GM19324 (cell line): Measurements from ENCODE around the gene HNRNPM.
"Not testable (repeated sequence)": the region's sequence is repeated elsewhere in the genome, so short reads cannot be mapped to it uniquely, and the experiment has no call there.

Experiments
- ATAC-seq: cut with Tn5 transposase; IDR thresholded peaks from one replicate; pipeline ENCODE4 v1.9.1; 2021; ENCODE audit warnings: mild to moderate bottlenecking, moderate library complexity; ENCODE audit not compliant: unreplicated experiment, low FRiP score

The HNRNPM gene

GRCh38 chr19:8444677-8445487 is at the start of gene HNRNPM:
Gene HNRNPM (plus strand): TSS chr19:8444975. CDS start chr19:8444999, 24 bp downstream.
- ATAC-seq = peak; percentile 93

DNA sequence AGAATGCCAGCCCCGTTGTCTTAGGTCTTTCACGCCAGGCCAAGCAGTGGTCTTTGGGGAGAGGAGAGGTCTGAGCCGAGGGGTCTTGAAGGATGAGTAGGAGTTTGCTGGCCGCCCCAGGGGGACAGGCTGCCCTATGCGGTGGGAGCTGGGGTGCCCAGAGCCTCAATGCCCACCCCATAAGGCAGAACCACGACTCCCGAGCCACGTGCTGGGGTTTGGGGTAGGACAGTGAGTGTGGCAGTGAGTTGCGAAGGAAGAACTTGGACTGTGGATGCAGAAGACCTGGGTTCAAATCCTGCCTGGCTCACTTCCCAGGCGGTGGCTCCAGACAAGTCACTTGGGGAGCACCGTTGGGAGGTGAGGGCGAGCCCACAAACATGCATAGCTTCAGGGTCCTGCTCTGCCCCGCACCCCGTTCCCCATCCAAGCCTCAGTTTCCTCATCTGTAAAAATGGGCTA is 49.1 kb upstream of the HNRNPM start:
- ATAC-seq = no peak

- ATAC-seq = no peak
These were observed 48.6 kb upstream of the HNRNPM start for GRCh38 chr19:8396185-8396562.

GRCh38 chr19:8396563-8397203 is 48.1 kb upstream of the HNRNPM start:
- no peak for ATAC-seq

DNA sequence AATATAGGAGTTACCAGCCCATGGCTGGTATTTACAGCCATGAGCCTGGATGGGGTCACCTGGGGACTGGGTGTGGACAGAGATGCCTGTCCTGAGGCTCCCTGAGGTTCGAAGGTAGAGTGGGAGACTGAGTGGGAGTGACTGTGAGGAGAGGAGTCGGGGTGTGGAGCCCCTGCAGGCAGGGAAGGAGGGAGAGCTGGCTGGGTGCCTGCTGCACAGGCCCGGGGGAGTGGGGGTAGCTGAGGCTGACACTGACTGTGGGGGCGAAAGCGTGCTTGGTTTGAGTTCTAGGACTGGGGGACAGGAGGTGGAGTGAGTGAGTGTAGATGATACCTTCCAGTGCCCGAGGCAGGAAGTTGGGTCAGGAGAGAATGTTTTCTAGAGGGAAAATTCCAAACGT is 47.5 kb upstream of the HNRNPM start:
- no peak for ATAC-seq

- no peak for ATAC-seq
These were observed 46.9 kb upstream of the HNRNPM start for GRCh38 chr19:8397746-8398310.

DNA sequence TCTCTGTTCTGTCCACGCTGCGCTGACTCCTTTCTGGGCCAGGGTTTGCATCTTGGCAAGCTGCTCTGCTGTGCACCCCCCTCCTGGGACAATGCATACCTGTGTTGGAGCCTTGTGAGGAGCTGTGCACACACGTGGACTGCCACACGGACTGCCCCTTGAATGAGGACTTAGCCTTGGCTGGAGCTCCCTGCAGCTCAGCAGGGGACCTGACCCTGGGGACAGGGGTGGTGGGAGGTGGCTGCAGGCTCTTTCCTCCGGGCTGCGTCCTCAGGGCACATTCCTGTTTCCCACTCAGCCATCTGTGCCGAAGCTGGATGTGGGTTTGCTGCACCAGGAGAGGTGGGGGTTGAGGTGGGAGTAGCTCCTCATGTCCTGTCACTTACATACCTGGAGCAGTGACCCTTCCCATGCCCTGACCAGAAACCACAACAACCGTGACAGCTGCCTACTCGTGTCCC is 46.4 kb upstream of the HNRNPM start:
- no peak for ATAC-seq

- no peak for ATAC-seq
These were observed 45.0 kb upstream of the HNRNPM start for GRCh38 chr19:8399681-8400188.

DNA sequence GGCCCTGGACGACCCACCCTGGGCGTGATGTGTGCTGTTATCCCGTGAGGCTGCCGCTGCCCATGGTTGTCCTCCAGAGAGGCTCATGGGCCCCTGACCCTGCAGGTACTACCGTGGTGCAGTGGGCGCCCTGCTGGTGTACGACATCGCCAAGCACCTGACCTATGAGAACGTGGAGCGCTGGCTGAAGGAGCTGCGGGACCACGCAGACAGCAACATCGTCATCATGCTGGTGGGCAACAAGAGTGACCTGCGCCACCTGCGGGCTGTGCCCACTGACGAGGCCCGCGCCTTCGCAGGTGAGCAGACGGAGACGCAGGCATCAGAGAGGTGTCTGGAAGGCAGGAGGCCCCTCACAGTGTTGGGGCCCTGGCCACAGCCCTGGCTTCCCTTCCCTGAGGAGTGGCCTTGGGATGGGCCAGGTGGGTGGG is 42.8 kb upstream of the HNRNPM start:
- no peak for ATAC-seq

GRCh38 chr19:8403098-8403819 is 41.5 kb upstream of the HNRNPM start:
- ATAC-seq = no peak

DNA sequence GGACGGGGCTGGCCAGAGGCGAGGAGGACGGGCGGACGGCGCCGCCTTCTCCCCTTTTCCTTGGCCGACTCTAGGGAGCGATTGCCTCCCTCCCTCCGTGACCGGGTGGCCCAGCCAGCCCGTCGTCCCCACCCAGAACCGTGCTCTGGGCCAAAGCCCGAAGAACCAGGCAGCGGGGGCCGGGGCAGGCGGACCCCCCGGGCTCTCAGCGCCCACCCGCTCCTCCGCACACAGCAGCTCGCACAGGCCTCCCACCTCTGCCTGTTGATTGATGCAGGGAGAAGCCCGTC is 41.0 kb upstream of the HNRNPM start:
- no peak for ATAC-seq

- ATAC-seq = no peak
These were observed 40.2 kb upstream of the HNRNPM start for GRCh38 chr19:8404391-8405151.

DNA sequence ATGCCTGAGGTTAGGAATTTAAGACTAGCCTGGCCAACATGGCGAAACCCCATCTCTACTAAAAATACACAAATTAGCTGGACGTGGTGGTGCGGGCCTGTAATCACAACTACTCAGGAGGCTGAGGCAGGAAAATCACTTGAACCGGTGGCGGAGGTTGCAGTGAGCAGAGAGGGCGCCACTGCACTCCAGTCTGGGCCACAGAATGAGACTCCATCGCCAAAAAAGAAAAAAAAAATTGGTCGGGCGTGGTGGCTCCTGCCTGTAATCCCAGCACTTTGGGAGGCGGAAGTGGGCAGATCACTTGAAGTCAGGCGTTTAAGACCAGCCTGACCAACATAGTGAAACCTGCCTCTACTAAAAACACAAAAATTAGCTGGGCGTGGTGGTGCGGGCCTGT is 34.1 kb upstream of the HNRNPM start:
- ATAC-seq = not testable (repeated sequence)

DNA sequence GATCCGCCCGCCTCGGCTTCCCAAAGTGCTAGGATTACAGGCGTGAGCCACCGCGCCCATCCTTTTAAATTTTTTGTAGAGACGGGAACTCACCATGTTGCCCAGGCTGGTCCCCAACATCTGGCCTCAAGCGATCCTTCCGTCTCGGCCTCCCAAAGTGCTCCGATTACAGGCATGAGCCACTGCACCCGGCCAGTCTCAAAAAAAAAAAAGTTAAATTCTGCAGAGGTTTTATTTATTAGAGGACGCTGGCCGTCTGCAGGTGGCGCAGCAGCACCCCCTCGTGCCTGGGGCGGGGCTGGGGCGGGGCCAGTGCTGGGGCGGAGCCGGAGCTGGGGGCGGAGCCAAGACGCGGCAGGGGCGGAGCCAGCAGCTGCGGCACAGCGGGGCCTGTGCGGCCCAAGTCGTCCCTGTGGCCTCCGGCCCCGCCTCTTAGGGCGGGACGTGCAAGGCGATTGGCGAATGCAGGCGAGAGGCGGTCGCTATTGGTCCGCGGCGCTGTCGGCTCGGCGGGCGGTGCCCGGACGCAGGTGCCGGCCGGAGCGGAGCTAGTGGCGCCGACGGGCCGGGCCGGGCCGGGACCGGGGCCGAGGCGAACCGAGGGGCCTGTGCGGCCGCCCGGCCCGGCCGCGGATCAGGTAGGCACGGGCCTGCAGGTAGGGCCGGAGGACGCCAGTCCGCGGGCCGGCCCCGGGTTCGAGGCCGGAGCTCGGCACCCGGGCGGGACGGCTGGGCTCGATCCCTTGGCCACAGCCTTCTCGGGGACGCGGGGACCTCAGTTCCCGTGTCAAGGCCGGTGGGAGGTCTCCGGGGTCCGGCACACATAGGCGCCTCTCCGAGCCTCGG is 31.8 kb upstream of the HNRNPM start, which contains the start of gene MARCHF2:
TSS of gene MARCHF2 (plus strand) at position 523 of the 846 bp plus-strand sequence. CDS start 8,536 bp downstream, outside the sequence.
- ATAC-seq = peak; percentile 99

DNA sequence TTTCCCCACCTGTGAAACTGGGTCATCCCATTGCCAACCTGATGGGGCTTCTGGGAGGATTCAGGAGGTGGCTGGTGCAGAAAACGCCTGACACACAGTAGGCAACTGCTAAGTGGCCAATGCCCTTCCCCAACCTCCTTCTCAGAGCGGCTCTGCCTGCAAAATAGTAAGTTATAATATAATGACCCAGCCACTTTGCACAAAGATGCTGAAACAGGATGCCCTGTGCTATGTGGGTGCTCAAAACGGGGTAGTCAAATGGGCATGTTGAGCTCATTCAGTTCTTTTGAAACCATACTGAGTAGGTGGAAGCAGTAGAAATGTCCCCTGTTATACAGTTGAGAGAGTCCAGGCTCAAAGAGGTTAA is 31.2 kb upstream of the HNRNPM start:
- ATAC-seq = no peak

GRCh38 chr19:8416796-8417195 is 28.0 kb upstream of the HNRNPM start:
- no peak for ATAC-seq

DNA sequence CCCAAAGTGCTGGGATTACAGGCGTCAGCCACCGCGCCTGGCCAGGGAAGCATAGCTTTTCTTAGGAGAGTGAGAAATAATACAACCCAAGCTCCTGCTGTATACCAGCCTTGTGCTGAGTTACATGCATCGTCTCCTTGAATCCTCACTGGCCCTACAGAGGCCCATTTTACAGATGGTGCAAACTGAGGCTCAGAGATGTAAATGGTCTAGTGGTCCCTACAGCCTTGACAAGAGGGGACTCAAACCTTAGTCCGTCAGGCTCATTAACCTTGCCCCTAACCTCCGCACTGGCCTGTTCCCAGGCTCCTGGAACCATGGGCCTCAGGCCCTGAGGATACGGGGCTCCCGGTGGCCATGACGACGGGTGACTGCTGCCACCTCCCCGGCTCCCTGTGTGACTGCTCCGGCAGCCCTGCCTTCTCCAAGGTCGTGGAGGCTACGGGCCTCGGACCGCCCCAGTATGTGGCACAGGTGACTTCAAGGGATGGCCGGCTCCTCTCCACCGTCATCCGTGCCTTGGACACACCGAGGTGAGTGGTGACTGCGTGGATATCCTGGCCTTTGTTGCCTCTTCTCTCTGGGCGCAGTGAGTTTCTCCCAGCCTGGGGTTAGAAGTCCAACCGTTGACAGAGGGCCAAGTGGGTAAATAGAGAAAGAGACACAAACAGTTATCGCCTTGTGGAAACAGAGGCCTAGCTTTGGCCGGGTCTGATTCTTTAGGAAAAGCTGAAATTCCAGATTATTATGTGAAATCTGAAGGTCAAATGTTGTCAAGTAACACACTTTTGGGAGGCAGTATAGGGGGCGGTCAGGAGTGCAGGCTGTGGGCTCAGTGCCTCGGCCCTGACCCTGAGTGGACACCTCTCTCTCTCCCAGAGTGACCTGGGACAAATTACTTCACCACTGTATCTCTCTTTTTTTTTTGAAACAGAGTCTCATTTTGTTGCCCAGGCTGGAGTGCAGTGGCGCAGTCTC is 23.0 kb upstream of the HNRNPM start:
- ATAC-seq = no peak

DNA sequence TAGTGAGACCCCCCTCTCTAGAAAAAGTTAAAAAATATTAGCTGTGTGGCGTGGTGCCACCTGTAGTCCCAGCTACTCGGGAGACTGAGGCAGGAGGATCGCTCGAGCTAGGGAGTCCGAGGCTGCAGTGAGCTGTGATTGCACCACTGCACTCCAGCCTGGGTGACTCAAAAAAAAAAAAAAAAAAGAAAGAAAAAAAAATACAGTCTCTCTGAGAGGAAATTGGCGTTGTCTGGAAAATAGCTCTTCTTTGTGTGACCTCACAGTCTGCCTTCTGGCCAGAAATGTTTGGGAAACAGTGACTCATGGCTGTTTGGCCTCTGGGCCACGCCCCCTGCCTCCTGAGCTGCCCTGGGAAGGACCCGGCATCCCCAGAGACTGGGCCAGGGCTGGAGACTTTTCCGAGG is 21.0 kb upstream of the HNRNPM start:
- no peak for ATAC-seq
